ENCODE results near the gene FRG2B. TPM values are rescaled to one million over a fixed set of nuclear protein-coding genes. Genes with fewer than 3 reads are reported as not detected.
"Not testable (repeated sequence)": the region's sequence is repeated elsewhere in the genome, so short reads cannot be mapped to it uniquely, and the experiment has no call there.

Gene FRG2B
- total RNA-seq, 1 experiment from 2014 or later: 1.1 TPM

GRCh38 chr10:133614830-133615580, 11.6 kb downstream of the FRG2B start:
- no peaks in the 10 kb centered on the region for H3K9me3 ChIP-seq (replicated peaks)
- H3K4me3 ChIP-seq: no peak overlapping the region
- no peaks in the 10 kb centered on the region for H3K27me3 ChIP-seq
- H3K27ac ChIP-seq: peak overlapping the region; percentile 89
- no peaks in the 10 kb centered on the region for H3K36me3 ChIP-seq
- peaks cover 56% of the 10 kb centered on the region for H3K4me1 ChIP-seq
- peak; percentile 95 to 97 for DNase-seq

- Histone ChIP-seq H3K36me3 (no peaks in the 10 kb centered on the region), H3K27ac (peak overlapping the region; percentile 89)
- DNase-seq: no peak
Observed at GRCh38 chr10:133613699-133614098, 12.9 kb downstream of the FRG2B start.

DNA sequence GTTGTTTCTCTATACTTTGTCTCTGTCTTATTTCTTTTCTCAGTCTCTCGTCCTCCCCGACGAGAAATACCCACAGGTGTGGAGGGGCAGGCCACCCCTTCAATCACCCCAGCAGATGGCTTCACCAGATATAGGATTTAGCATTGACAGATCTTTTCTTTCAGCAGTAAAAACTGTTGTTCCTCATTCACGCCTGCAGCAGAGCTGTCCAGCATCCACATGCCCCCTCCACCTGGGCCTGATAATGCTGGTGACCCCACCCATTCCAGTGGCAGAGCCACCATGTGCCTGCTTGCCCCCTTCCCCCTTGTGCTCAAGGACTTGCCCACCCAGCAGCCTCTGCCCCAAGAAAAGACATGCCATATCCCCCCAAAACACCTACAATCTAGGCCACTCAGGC, 15.5 kb downstream of the FRG2B start:
- H3K4me1 ChIP-seq: peaks cover 23% of the 10 kb centered on the region
- H3K27me3 ChIP-seq: no peaks in the 10 kb centered on the region
- H3K9me3 ChIP-seq (replicated peaks): no peaks in the 10 kb centered on the region
- DNase-seq: no peak
- no peaks in the 10 kb centered on the region for H3K36me3 ChIP-seq
- no peak overlapping the region for H3K4me3 ChIP-seq
- no peak overlapping the region for H3K27ac ChIP-seq

More at GRCh38 chr10:133613699-133614098, 12.9 kb downstream of the FRG2B start:
- Histone ChIP-seq H3K4me3 (no peak overlapping the region), H3K9me3 (replicated peaks) (no peaks in the 10 kb centered on the region), H3K4me1 (peaks cover 45% of the 10 kb centered on the region), H3K27me3 (no peaks in the 10 kb centered on the region)

DNA sequence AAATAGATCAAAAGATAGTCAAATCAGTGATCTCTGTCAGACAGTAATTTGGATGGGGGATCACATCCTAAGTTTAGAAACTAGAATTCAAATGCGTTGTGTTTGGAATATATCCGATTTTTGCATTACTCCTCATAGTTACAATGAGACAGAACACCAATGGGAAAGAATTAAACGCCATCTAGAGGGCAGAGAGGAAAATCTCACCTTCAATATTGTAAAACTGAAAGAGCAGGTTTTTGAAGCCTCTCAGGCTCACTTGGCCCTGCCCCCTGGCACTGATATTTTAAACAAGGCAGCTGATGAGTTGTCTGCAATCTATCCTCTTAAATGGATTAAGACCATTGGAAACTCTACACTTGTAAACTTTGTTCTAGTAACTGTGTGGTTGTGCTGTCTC, 17.7 kb downstream of the FRG2B start:
- no peaks in the 10 kb centered on the region for H3K9me3 ChIP-seq (replicated peaks)
- H3K36me3 ChIP-seq: no peaks in the 10 kb centered on the region
- no peak overlapping the region for H3K4me3 ChIP-seq
- H3K4me1 ChIP-seq: peaks cover 5% of the 10 kb centered on the region
- DNase-seq: peak in 1 of 2 experiments; percentile 30
- H3K27ac ChIP-seq: no peak overlapping the region
- no peaks in the 10 kb centered on the region for H3K27me3 ChIP-seq

DNA sequence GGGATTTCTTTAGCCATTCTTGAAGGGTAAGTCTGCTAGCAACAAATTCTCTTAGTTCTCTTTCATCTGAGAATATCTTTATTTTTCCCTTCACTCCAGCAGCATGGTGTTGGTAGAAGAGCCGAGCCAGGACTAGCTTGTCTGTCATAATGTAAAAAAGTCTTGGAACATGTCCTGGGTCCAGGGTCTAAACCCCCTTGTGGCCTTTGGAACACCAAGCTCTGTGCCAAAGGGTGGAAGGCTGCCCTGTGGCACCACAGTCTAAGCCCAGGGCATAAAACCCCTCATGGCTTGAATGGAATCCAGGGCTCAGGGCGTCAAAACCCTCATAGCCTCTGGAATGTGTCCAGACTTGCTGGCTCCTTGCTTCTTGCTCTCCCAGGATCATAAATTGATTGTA, 23.2 kb downstream of the FRG2B start:
- not testable (repeated sequence) for H3K4me3 ChIP-seq; H3K9me3 ChIP-seq (replicated peaks); DNase-seq; H3K36me3 ChIP-seq; H3K4me1 ChIP-seq; H3K27me3 ChIP-seq; H3K27ac ChIP-seq

GRCh38 chr10:133600657-133601056, 25.9 kb downstream of the FRG2B start:
- H3K4me1 ChIP-seq: no peaks in the 10 kb centered on the region
- no peaks in the 10 kb centered on the region for H3K9me3 ChIP-seq (replicated peaks)
- H3K27me3 ChIP-seq: no peaks in the 10 kb centered on the region
- H3K27ac ChIP-seq: no peak overlapping the region
- no peaks in the 10 kb centered on the region for H3K36me3 ChIP-seq
- DNase-seq: no peak
- no peak overlapping the region for H3K4me3 ChIP-seq

GRCh38 chr10:133599869-133600268, 26.7 kb downstream of the FRG2B start:
- not testable (repeated sequence) for H3K9me3 ChIP-seq (replicated peaks); DNase-seq; H3K27ac ChIP-seq; H3K4me3 ChIP-seq; H3K36me3 ChIP-seq; H3K27me3 ChIP-seq; H3K4me1 ChIP-seq

- no peaks in the 10 kb centered on the region for H3K9me3 ChIP-seq (replicated peaks)
- H3K4me3 ChIP-seq: no peak overlapping the region
- H3K27ac ChIP-seq: no peak overlapping the region
- H3K27me3 ChIP-seq: no peaks in the 10 kb centered on the region
- DNase-seq: no peak
- H3K36me3 ChIP-seq: no peaks in the 10 kb centered on the region
- H3K4me1 ChIP-seq: no peaks in the 10 kb centered on the region
Observed at GRCh38 chr10:133592716-133593115, 33.9 kb downstream of the FRG2B start.

DNA sequence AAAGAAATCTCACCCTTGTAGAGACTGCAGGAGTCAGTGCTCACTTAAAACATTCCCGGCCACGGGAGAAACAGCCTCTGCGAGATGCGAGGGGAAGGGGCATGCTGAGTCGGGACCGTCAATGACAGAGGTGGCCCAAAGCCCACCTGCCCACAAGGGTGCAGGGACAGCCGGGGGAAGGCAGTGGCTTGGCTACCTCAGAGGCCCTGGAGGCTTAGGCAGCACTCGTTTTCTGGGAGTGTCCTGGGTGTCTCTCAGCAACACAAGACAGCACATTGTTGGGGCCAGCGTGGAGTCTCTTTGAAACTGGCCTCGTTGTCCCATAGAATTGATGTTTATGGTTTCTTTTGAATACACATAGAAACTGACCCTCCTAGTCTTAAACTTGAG, 35.6 kb downstream of the FRG2B start:
- DNase-seq: no peak
- H3K36me3 ChIP-seq: no peaks in the 10 kb centered on the region
- no peaks in the 10 kb centered on the region for H3K27me3 ChIP-seq
- no peaks in the 10 kb centered on the region for H3K9me3 ChIP-seq (replicated peaks)
- H3K27ac ChIP-seq: no peak overlapping the region
- H3K4me3 ChIP-seq: no peak overlapping the region
- H3K4me1 ChIP-seq: no peaks in the 10 kb centered on the region

GRCh38 chr10:133590226-133590969, 36.2 kb downstream of the FRG2B start:
- Histone ChIP-seq H3K9me3 (replicated peaks) (no peaks in the 10 kb centered on the region), H3K27ac (no peak overlapping the region), H3K4me1 (no peaks in the 10 kb centered on the region), H3K4me3 (no peak overlapping the region), H3K36me3 (no peaks in the 10 kb centered on the region), H3K27me3 (no peaks in the 10 kb centered on the region)
- DNase-seq: no peak

DNA sequence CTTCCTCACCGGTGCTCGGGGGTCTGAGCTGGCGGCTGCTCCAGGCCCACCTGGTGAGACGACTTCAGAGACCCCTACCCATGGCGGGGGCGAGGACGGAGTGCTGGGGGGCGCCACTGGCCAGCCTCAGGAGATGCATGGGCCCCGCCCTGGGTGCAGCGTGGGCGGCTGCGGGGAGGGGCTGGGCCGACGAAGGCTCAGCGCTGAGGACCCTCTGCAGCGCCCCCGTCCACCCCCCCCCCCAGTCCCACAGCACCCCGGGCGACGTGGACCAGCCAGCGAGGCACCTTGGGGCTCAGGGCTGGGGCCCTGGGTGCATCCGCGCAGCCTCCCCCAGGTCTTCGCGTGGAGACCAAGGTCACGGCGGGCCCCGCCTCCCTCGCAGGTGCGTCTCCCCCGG, 49.6 kb downstream of the FRG2B start:
- not testable (repeated sequence) for H3K27ac ChIP-seq; DNase-seq; H3K9me3 ChIP-seq (replicated peaks); H3K27me3 ChIP-seq; H3K4me1 ChIP-seq; H3K4me3 ChIP-seq; H3K36me3 ChIP-seq

Other genes with a start within 250 kb of the FRG2B start
- gene PAOX, start 247.5 kb downstream of the FRG2B start, total RNA-seq (2014; rRNA removed; shearing (Covaris generic)): not detected in 2 replicates
- 21.7 and 26.4 TPM in 2 replicates for gene MTG1, start 232.6 kb downstream of the FRG2B start, total RNA-seq (2014; rRNA removed; shearing (Covaris generic))
- not detected in 2 replicates for gene SPRN, start 202.2 kb downstream of the FRG2B start, total RNA-seq (2014; rRNA removed; shearing (Covaris generic))
- gene SCART1, start 172.8 kb downstream of the FRG2B start, total RNA-seq (2014; rRNA removed; shearing (Covaris generic)): 0.13 and 0.34 TPM in 2 replicates
- 0.03 and 0.06 TPM in 2 replicates for gene CYP2E1, start 99.4 kb downstream of the FRG2B start, total RNA-seq (2014; rRNA removed; shearing (Covaris generic))
- gene SYCE1, start 61.2 kb downstream of the FRG2B start, total RNA-seq (2014; rRNA removed; shearing (Covaris generic)): 0.16 TPM in 1 of 2 replicates, not detected in the other

Measured in SJCRH30 (cell line).